Mucosa of gallbladder (tissue), 1 donor: ENCODE measurements around the gene AMPD2. TPM values are rescaled to one million over a fixed set of nuclear protein-coding genes. Genes with fewer than 3 reads are reported as not detected.

Experiments used
- DNase-seq: peaks from one replicate; pipeline ENCODE4 v3.0.0-alpha.2; 2020; ENCODE audit warnings: low spot score
- total RNA-seq: library from RNA; stranded (reverse); gene quantifications from one replicate; pipeline ENCODE4 v1.2.1, GENCODE V29; 2021
- donor health status: DM: no; HTN: no; CAD: no.

AMPD2 gene
- total RNA-seq, 1 donor from 2014 or later = 171 TPM

GRCh38 chr1:109616391-109616790, 3.2 kb upstream of the AMPD2 start:
- DNase-seq = no peak

GRCh38 chr1:109617291-109617801, 2.3 kb upstream of the AMPD2 start:
- no peak for DNase-seq

GRCh38 chr1:109618661-109619575, 719 bp upstream of the AMPD2 start:
- DNase-seq = peak; percentile 78

GRCh38 chr1:109620401-109620791, 759 bp downstream of the AMPD2 start:
- DNase-seq = no peak

- peak; percentile 93 for DNase-seq
Measured at GRCh38 chr1:109620841-109621286, 1.2 kb downstream of the AMPD2 start.

GRCh38 chr1:109621379-109622136, 1.9 kb downstream of the AMPD2 start:
- no peak for DNase-seq

- DNase-seq = no peak
Measured at GRCh38 chr1:109622137-109622892, 2.7 kb downstream of the AMPD2 start.

GRCh38 chr1:109622895-109623294, 3.3 kb downstream of the AMPD2 start:
- DNase-seq = no peak

GRCh38 chr1:109623601-109624161, 4.0 kb downstream of the AMPD2 start:
- no peak for DNase-seq

- DNase-seq = no peak
Measured at GRCh38 chr1:109624201-109625010, 4.8 kb downstream of the AMPD2 start.

- DNase-seq = no peak
Measured at GRCh38 chr1:109625176-109625575, 5.5 kb downstream of the AMPD2 start.

- no peak for DNase-seq
Measured at GRCh38 chr1:109625601-109626560, 6.2 kb downstream of the AMPD2 start.

- DNase-seq = peak; percentile 0
Measured at GRCh38 chr1:109626682-109627408, 7.2 kb downstream of the AMPD2 start.

GRCh38 chr1:109627692-109628399, 8.2 kb downstream of the AMPD2 start:
- no peak for DNase-seq

- DNase-seq = no peak
Measured at GRCh38 chr1:109628540-109629321, 9.1 kb downstream of the AMPD2 start.

GRCh38 chr1:109629372-109630030, 9.9 kb downstream of the AMPD2 start:
- DNase-seq = no peak
